ENCODE results near the gene CACNB3. TPM values are rescaled to one million over a fixed set of nuclear protein-coding genes. Genes with fewer than 3 reads are reported as not detected.

The CACNB3 gene
- total and polyA plus RNA-seq, 2 of the 13 experiments (the other 11 are each of a cell fraction or from before 2014, with no cell fraction given): 0.29 to 0.54 TPM

GRCh38 chr12:48851883-48852733 lies 33.8 kb downstream of the CACNB3 start, which contains the start of gene DDX23 (continued):
- TF ChIP-seq ZFP90 (CRISPR knock-in tag; IDR thresholded peaks at IDR 0.05; ENCODE audit: borderline replicate concordance) (peak; percentile 78), ZNF850 (CRISPR knock-in tag; conservative IDR thresholded peaks at IDR 0.05) (no peak), ZNF652 (CRISPR knock-in tag; IDR thresholded peaks at IDR 0.05; ENCODE audit: borderline replicate concordance, low read depth) (no peak), BORCS8-MEF2B (CRISPR knock-in tag; IDR thresholded peaks at IDR 0.05) (no peak), ADNP (CRISPR knock-in tag; IDR thresholded peaks at IDR 0.05) (no peak), ZSCAN25 (CRISPR knock-in tag; IDR thresholded peaks at IDR 0.05) (peak; percentile 39; the same call in 1 of the 2 replicates), ZNF296 (CRISPR knock-in tag; conservative IDR thresholded peaks at IDR 0.05) (0 out of 2 replicates have a peak, but pooled peaks have one; percentile 31), SNAI1 (CRISPR knock-in tag; IDR thresholded peaks at IDR 0.05; ENCODE audit: borderline replicate concordance) (0 out of 2 replicates have a peak, but pooled peaks have one; percentile 55), ZNF124 (CRISPR knock-in tag; IDR thresholded peaks at IDR 0.05) (no peak), ZNF761 (CRISPR knock-in tag; conservative IDR thresholded peaks at IDR 0.05) (0 out of 2 replicates have a peak, but pooled peaks have one; percentile 46), KDM6A (CRISPR knock-in tag; IDR thresholded peaks at IDR 0.05; ENCODE audit: low read depth) (no peak), GATAD2A (CRISPR knock-in tag; IDR thresholded peaks at IDR 0.05) (no peak), ESRRA (CRISPR knock-in tag; IDR thresholded peaks at IDR 0.05; ENCODE audit: low read depth) (0 out of 2 replicates have a peak, but pooled peaks have one; percentile 28), RARA (CRISPR knock-in tag; IDR thresholded peaks at IDR 0.05) (no peak), GABPA (IDR thresholded peaks at IDR 0.05; ENCODE audit: low read depth, low read length) (peak; percentile 54), GABPA (CRISPR knock-in tag; IDR thresholded peaks at IDR 0.05; ENCODE audit: low read depth) (peak; percentile 87), ZNF775 (CRISPR knock-in tag; IDR thresholded peaks at IDR 0.05; ENCODE audit: borderline replicate concordance) (no peak), RXRA (CRISPR knock-in tag; IDR thresholded peaks at IDR 0.05) (peak; percentile 42; the same call in 1 of the 2 replicates), CREB1 (IDR thresholded peaks at IDR 0.05) (peak; percentile 82), CREB1 (CRISPR knock-in tag; IDR thresholded peaks at IDR 0.05) (peak; percentile 93), SIX1 (CRISPR knock-in tag; IDR thresholded peaks at IDR 0.05; ENCODE audit: borderline replicate concordance) (no peak; the same call in 1 of the 2 replicates), ZNF382 (CRISPR knock-in tag; IDR thresholded peaks at IDR 0.05; ENCODE audit: borderline replicate concordance) (no peak), MED13 (CRISPR knock-in tag; IDR thresholded peaks at IDR 0.05) (peak; percentile 45; the same call in 1 of the 2 replicates), ZNF7 (CRISPR knock-in tag; IDR thresholded peaks at IDR 0.05) (no peak), ZNF704 (CRISPR knock-in tag; IDR thresholded peaks at IDR 0.05; ENCODE audit: borderline replicate concordance) (peak; percentile 72; the same call in 1 of the 2 replicates), ZNF841 (CRISPR knock-in tag; IDR thresholded peaks at IDR 0.05; ENCODE audit: borderline replicate concordance) (no peak), MTA1 (CRISPR knock-in tag; IDR thresholded peaks at IDR 0.05; ENCODE audit: borderline replicate concordance) (peak; percentile 57; the same call in 1 of the 2 replicates)
- TF ChIP-seq, protein P1, sequence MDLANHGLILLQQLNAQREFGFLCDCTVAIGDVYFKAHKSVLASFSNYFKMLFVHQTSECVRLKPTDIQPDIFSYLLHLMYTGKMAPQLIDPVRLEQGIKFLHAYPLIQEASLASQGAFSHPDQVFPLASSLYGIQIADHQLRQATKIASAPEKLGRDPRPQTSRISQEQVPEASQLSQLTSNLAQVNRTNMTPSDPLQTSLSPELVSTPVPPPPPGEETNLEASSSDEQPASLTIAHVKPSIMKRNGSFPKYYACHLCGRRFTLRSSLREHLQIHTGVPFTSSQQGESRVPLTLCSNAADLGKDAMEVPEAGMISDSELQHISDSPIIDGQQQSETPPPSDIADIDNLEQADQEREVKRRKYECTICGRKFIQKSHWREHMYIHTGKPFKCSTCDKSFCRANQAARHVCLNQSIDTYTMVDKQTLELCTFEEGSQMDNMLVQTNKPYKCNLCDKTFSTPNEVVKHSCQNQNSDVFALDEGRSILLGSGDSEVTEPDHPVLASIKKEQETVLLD (CRISPR knock-in tag; IDR thresholded peaks at IDR 0.05; ENCODE audit: low read depth): no peak
- TF ChIP-seq, protein P2, sequence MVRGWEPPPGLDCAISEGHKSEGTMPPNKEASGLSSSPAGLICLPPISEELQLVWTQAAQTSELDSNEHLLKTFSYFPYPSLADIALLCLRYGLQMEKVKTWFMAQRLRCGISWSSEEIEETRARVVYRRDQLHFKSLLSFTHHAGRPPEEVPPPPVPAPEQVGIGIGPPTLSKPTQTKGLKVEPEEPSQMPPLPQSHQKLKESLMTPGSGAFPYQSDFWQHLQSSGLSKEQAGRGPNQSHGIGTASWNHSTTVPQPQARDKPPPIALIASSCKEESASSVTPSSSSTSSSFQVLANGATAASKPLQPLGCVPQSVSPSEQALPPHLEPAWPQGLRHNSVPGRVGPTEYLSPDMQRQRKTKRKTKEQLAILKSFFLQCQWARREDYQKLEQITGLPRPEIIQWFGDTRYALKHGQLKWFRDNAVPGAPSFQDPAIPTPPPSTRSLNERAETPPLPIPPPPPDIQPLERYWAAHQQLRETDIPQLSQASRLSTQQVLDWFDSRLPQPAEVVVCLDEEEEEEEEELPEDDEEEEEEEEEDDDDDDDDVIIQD (CRISPR knock-in tag; IDR thresholded peaks at IDR 0.05; ENCODE audit: low read depth): no peak
